ENCODE results near the gene EEF2. TPM values are rescaled to one million over a fixed set of nuclear protein-coding genes. Genes with fewer than 3 reads are reported as not detected.

The EEF2 gene
- total RNA-seq, 1 donor from 2014 or later = 2,896 TPM

- Mint-ChIP-seq H3K27me3 (ENCODE audit: unreplicated experiment) (peaks cover 22% of the 10 kb centered on the region), H3K27ac (ENCODE audit: unreplicated experiment) (peak overlapping the region; percentile 93), H3K36me3 (ENCODE audit: low read depth, unreplicated experiment) (peaks cover 39% of the 10 kb centered on the region), H3K4me3 (ENCODE audit: unreplicated experiment) (peak overlapping the region; percentile 78), H3K9me3 (ENCODE audit: unreplicated experiment) (no peaks in the 10 kb centered on the region), H3K4me1 (ENCODE audit: unreplicated experiment) (peaks cover 30% of the 10 kb centered on the region)
- TF ChIP-seq CTCF (IDR thresholded peaks at IDR 0.05; ENCODE audit: unreplicated experiment) = no peak
- DNase-seq (ENCODE audit: low spot score) = no peak
These were observed 18.9 kb downstream of the EEF2 start for GRCh38 chr19:3966051-3967017.

GRCh38 chr19:3964256-3965194, 20.7 kb downstream of the EEF2 start:
- H3K27ac Mint-ChIP-seq (ENCODE audit: unreplicated experiment) = peak overlapping the region; percentile 42
- TF ChIP-seq CTCF (IDR thresholded peaks at IDR 0.05; ENCODE audit: unreplicated experiment) = no peak
- no peaks in the 10 kb centered on the region for H3K9me3 Mint-ChIP-seq (ENCODE audit: unreplicated experiment)
- H3K36me3 Mint-ChIP-seq (ENCODE audit: low read depth, unreplicated experiment) = peaks cover 36% of the 10 kb centered on the region
- no peak for DNase-seq (ENCODE audit: low spot score)
- no peak overlapping the region for H3K4me3 Mint-ChIP-seq (ENCODE audit: unreplicated experiment)
- H3K27me3 Mint-ChIP-seq (ENCODE audit: unreplicated experiment) = peaks cover 14% of the 10 kb centered on the region
- H3K4me1 Mint-ChIP-seq (ENCODE audit: unreplicated experiment) = peaks cover 21% of the 10 kb centered on the region

GRCh38 chr19:3963458-3964255, 21.6 kb downstream of the EEF2 start:
- no peak for TF ChIP-seq CTCF (IDR thresholded peaks at IDR 0.05; ENCODE audit: unreplicated experiment)
- Mint-ChIP-seq H3K4me1 (ENCODE audit: unreplicated experiment) (peaks cover 18% of the 10 kb centered on the region), H3K36me3 (ENCODE audit: low read depth, unreplicated experiment) (peaks cover 28% of the 10 kb centered on the region), H3K9me3 (ENCODE audit: unreplicated experiment) (no peaks in the 10 kb centered on the region), H3K27me3 (ENCODE audit: unreplicated experiment) (peaks cover 11% of the 10 kb centered on the region), H3K27ac (ENCODE audit: unreplicated experiment) (no peak overlapping the region), H3K4me3 (ENCODE audit: unreplicated experiment) (no peak overlapping the region)
- no peak for DNase-seq (ENCODE audit: low spot score)

- peaks cover 20% of the 10 kb centered on the region for H3K36me3 Mint-ChIP-seq (ENCODE audit: low read depth, unreplicated experiment)
- no peak for DNase-seq (ENCODE audit: low spot score)
- H3K4me1 Mint-ChIP-seq (ENCODE audit: unreplicated experiment) = no peaks in the 10 kb centered on the region
- no peak overlapping the region for H3K4me3 Mint-ChIP-seq (ENCODE audit: unreplicated experiment)
- H3K9me3 Mint-ChIP-seq (ENCODE audit: unreplicated experiment) = no peaks in the 10 kb centered on the region
- H3K27me3 Mint-ChIP-seq (ENCODE audit: unreplicated experiment) = peaks cover 13% of the 10 kb centered on the region
- H3K27ac Mint-ChIP-seq (ENCODE audit: unreplicated experiment) = no peak overlapping the region
- no peak for TF ChIP-seq CTCF (IDR thresholded peaks at IDR 0.05; ENCODE audit: unreplicated experiment)
These were observed 24.3 kb downstream of the EEF2 start for GRCh38 chr19:3961007-3961406.

Measured in endothelial cell (in vitro differentiated cells).